IPS-20b (cell line): ENCODE results near the gene CCDC28B.
A peak's percentile ranks its signal among the peaks of the same experiment; 100 is the strongest.

Experiments
- H3K27ac ChIP-seq: one replicate; pipeline ENCODE4 v1.5.1; 2013; ENCODE audit warnings: low read length
- H3K27me3 ChIP-seq: 2 replicates; pipeline ENCODE4 v1.6.1; 2013; ENCODE audit warnings: mild to moderate bottlenecking, low read length, inconsistent platforms; ENCODE audit not compliant: insufficient read depth
- H3K36me3 ChIP-seq: 2 replicates; pipeline ENCODE4 v1.6.1; 2013; ENCODE audit warnings: low read depth, mild to moderate bottlenecking, inconsistent platforms, low read length, moderate library complexity; ENCODE audit not compliant: insufficient read depth
- H3K4me1 ChIP-seq: 2 replicates; pipeline ENCODE4 v1.6.1; 2013; ENCODE audit warnings: mild to moderate bottlenecking, control low read depth, inconsistent platforms, low read length, moderate library complexity; ENCODE audit not compliant: insufficient read depth
- H3K4me3 ChIP-seq: 2 replicates; pipeline ENCODE4 v1.5.1; 2013; ENCODE audit warnings: mild to moderate bottlenecking, low read length, inconsistent platforms
- H3K9ac ChIP-seq: 2 replicates; pipeline ENCODE4 v1.6.1; 2013; ENCODE audit warnings: low read depth, mild to moderate bottlenecking, inconsistent platforms, low read length, moderate library complexity
- H3K9me3 ChIP-seq: 2 replicates; pipeline ENCODE4 v1.6.1; 2013; ENCODE audit warnings: mild to moderate bottlenecking, low read depth, low read length, inconsistent platforms; ENCODE audit not compliant: insufficient read depth

The CCDC28B gene

DNA sequence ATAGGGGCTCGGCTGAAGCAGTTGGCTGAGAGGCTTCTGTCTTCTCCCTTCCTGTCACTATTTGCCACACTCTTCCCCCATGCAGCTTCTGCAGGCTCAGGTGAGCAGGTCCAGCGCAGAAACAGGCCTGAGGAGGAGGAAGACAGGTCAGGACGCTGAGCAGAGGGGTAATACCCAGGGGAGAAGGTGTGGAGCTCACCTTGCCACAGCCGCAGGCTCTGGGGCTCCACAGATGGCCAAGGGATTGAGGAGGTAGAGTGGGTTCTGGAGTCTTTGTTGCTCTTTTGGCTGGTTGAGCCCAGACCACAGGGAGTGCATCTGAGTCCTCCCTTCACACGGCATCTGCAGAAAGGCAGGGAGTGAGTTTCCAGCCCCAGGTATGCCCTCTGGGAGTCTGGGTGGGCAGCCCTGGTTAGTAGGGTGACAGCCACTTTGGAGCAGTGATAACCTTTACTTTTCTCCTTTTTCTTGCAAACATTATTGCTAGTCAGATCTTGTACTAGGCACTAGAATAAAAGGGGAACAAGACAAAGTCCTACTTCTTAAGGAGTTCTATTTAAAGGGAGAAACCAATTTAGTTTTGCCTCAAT, 31.5 kb downstream of the CCDC28B start:
- Histone ChIP-seq H3K4me3 (no peak overlapping the region), H3K9me3 (no peaks in the 10 kb centered on the region), H3K9ac (no peak overlapping the region), H3K4me1 (no peaks in the 10 kb centered on the region), H3K27me3 (no peaks in the 10 kb centered on the region), H3K36me3 (peaks cover 79% of the 10 kb centered on the region), H3K27ac (no peak overlapping the region)

GRCh38 chr1:32232558-32233304, 32.3 kb downstream of the CCDC28B start:
- Histone ChIP-seq H3K4me3 (no peak overlapping the region), H3K9me3 (no peaks in the 10 kb centered on the region), H3K27me3 (no peaks in the 10 kb centered on the region), H3K27ac (no peak overlapping the region), H3K9ac (no peak overlapping the region), H3K36me3 (peaks cover 71% of the 10 kb centered on the region), H3K4me1 (no peaks in the 10 kb centered on the region)

DNA sequence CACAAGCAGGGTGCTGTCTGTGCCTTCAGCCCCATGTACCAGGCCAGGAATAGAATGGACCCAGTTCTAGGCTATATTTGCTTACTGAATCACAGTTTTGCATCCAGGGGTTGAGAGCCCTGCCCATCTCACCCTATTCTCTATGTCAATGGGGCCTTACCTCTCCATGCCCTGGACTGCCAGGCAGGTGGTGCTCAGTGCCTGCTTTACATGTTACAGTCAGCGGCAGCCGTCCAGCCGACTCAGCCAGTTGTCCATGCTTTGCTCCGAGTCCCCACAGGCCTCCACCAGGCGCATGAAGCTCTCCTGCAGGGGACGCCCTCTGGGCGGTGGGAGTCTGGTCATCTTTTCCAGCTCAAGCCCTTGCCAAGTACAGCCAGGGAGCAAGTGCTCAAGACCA, 34.4 kb downstream of the CCDC28B start:
- Histone ChIP-seq H3K27ac (no peak overlapping the region), H3K9ac (no peak overlapping the region), H3K9me3 (no peaks in the 10 kb centered on the region)

GRCh38 chr1:32239337-32239736, 38.9 kb downstream of the CCDC28B start:
- peak overlapping the region; percentile 88 for H3K4me3 ChIP-seq
- peak overlapping the region; percentile 88 for H3K9ac ChIP-seq
- H3K9me3 ChIP-seq: no peaks in the 10 kb centered on the region
- no peaks in the 10 kb centered on the region; the same call in 1 of the 2 replicates for H3K27me3 ChIP-seq
- H3K27ac ChIP-seq: peak overlapping the region; percentile 21
- peaks cover 3% of the 10 kb centered on the region; the same call in 1 of the 2 replicates for H3K4me1 ChIP-seq
- peaks cover 19% of the 10 kb centered on the region for H3K36me3 ChIP-seq

More for the DNA sequence above, 34.4 kb downstream of the CCDC28B start:
- Histone ChIP-seq H3K27me3 (no peaks in the 10 kb centered on the region), H3K36me3 (peaks cover 53% of the 10 kb centered on the region), H3K4me3 (no peak overlapping the region), H3K4me1 (no peaks in the 10 kb centered on the region)

DNA sequence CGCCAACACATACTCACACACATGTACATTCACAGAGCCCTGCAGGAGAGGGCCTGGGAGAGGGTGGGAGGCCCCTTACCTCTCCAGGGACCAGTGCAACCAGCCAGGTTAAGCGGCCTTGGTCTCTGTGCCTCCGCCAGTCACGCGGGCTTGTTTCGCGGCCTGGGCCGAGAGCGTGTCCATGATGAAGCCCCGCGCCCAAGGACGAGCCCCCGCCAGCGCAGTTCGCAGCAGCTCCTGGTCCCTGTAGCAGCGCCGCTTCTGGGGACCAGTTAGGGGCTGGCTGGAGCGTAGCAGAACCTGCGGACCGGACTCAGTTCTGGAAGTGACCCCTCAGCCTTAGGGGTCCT, 39.4 kb downstream of the CCDC28B start:
- Histone ChIP-seq H3K27ac (peak overlapping the region; percentile 21), H3K9ac (peak overlapping the region; percentile 88), H3K27me3 (no peaks in the 10 kb centered on the region; the same call in 1 of the 2 replicates), H3K9me3 (no peaks in the 10 kb centered on the region), H3K4me3 (peak overlapping the region; percentile 88), H3K36me3 (peaks cover 15% of the 10 kb centered on the region; the same call in 1 of the 2 replicates), H3K4me1 (peaks cover 3% of the 10 kb centered on the region; the same call in 1 of the 2 replicates)

DNA sequence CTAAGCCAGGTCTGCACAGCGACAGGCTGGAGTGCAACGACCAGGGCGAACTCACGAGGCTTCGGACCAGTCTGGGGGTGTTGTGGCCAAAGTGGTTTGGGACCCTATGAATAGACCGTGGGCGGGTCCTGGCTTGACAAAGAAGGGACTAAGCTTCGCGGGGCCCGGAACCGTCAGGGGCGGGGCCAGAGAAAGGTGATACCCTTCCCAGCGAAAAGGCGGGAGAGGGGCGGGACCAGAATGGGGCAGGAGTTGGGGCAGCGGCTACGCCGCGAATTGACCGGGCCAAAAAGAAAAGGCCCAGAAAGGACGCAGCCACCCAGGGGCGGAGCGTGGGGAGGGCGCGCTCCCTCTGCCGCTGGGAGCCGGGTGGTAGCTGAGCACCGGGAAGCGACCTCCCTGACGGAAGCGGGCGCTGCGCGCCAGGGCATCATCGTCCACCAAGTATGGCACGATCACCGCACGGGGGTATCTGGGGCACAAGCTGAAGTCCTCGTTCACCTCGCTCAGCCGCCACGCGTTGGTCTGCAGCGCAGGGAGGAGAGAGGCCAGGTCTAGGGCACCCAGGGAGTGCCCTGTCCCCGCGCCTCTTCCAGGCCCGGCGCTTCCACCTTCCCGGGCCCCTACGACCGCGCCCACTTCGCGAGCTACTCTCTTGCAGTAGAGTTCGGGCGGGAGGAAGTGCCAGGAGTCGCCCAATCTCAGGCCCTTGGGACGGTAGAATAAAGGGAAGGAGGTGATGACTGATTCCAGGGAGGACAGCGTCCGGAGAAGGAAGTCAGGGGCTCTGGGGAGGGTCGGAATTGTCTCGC, 40.0 kb downstream of the CCDC28B start:
- H3K4me3 ChIP-seq: peak overlapping the region; percentile 88
- H3K27me3 ChIP-seq: no peaks in the 10 kb centered on the region; the same call in 1 of the 2 replicates
- peak overlapping the region; percentile 21 for H3K27ac ChIP-seq
- H3K9me3 ChIP-seq: no peaks in the 10 kb centered on the region
- H3K4me1 ChIP-seq: peaks cover 3% of the 10 kb centered on the region; the same call in 1 of the 2 replicates
- peaks cover 9% of the 10 kb centered on the region; the same call in 1 of the 2 replicates for H3K36me3 ChIP-seq
- H3K9ac ChIP-seq: peak overlapping the region; percentile 88

- Histone ChIP-seq H3K27ac (no peak overlapping the region), H3K4me3 (peak overlapping the region; percentile 88), H3K9me3 (no peaks in the 10 kb centered on the region), H3K27me3 (no peaks in the 10 kb centered on the region; the same call in 1 of the 2 replicates), H3K4me1 (peaks cover 3% of the 10 kb centered on the region; the same call in 1 of the 2 replicates), H3K9ac (peak overlapping the region; percentile 88), H3K36me3 (peaks cover under 1% of the 10 kb centered on the region; the same call in 1 of the 2 replicates)
Observed at GRCh38 chr1:32241001-32241763, 40.8 kb downstream of the CCDC28B start.

DNA sequence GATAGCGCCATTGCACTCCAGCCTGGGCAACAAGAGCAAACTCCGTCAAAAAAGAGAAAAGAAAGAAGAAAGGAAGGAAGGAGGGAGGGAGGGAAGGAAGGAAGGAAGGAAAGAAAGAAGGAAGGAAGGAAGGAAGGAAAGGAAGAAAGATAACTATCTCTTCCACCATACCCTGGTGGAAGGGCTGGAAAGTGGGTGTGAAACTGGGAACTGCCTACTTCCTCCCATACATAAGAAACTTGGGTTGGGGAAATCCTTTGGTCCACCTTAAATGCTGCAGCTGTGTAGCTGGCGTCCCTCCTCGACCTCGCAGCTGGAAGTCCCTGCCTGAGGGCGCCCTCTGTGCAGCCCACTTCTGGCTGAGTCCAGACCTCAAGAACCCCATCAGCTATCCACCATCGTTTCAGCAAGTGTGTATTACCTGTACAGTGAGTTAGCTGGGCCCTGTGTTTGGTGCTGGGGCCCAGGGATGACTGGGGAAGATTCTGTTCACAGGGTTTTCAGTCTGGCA, 42.0 kb downstream of the CCDC28B start:
- Histone ChIP-seq H3K9ac (no peak overlapping the region), H3K27ac (no peak overlapping the region), H3K36me3 (no peaks in the 10 kb centered on the region), H3K4me3 (no peak overlapping the region), H3K4me1 (peaks cover 3% of the 10 kb centered on the region; the same call in 1 of the 2 replicates), H3K27me3 (no peaks in the 10 kb centered on the region; the same call in 1 of the 2 replicates), H3K9me3 (no peaks in the 10 kb centered on the region)

DNA sequence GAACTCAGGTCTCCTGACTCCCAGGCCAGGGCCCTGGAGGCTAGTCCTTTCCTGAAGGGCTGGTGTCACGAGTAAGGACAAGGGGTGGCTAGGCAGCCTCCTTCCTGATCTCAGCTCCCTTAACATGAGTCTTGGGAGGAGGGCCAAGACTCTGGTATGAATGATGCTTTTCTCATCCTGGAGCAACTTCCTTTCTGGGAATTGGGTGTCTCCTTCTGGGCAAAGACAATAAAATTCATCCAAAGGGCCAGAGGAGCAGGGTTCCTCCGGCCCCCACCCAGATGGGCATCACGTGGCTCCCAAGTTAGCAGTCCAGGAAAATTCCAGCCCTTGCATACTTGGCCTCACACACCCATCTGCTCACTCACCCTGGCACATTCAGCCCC, 46.5 kb downstream of the CCDC28B start, which contains the start of gene FAM167B:
FAM167B (plus strand) TSS at position 335 of the 386 bp plus-strand sequence. CDS start 200 bp downstream, outside the sequence.
- Histone ChIP-seq H3K27ac (no peak within 1 kb of the TSS), H3K4me3 (no peak within 1 kb of the TSS; the same call in 1 of the 2 replicates), H3K27me3 (no peaks in the 10 kb centered on the region), H3K4me1 (peaks cover 18% of the 10 kb centered on the region; the same call in 1 of the 2 replicates), H3K9me3 (no peaks in the 10 kb centered on the region), H3K9ac (no peak within 1 kb of the TSS), H3K36me3 (no peaks in the 10 kb centered on the region)

GRCh38 chr1:32247452-32247851, 47.1 kb downstream of the CCDC28B start:
- no peak overlapping the region for H3K9ac ChIP-seq
- H3K4me3 ChIP-seq: no peak overlapping the region
- H3K36me3 ChIP-seq: no peaks in the 10 kb centered on the region
- H3K27me3 ChIP-seq: no peaks in the 10 kb centered on the region
- H3K27ac ChIP-seq: no peak overlapping the region
- no peaks in the 10 kb centered on the region for H3K9me3 ChIP-seq
- peaks cover 17% of the 10 kb centered on the region; the same call in 1 of the 2 replicates for H3K4me1 ChIP-seq
